Measurements from ENCODE around the gene GUSB. TPM values are rescaled to one million over a fixed set of nuclear protein-coding genes. Genes with fewer than 3 reads are reported as not detected.

The GUSB gene
- total and polyA plus RNA-seq, 2 of the 4 experiments (the other 2 are of a cell fraction): 12.9 to 47.7 TPM

DNA sequence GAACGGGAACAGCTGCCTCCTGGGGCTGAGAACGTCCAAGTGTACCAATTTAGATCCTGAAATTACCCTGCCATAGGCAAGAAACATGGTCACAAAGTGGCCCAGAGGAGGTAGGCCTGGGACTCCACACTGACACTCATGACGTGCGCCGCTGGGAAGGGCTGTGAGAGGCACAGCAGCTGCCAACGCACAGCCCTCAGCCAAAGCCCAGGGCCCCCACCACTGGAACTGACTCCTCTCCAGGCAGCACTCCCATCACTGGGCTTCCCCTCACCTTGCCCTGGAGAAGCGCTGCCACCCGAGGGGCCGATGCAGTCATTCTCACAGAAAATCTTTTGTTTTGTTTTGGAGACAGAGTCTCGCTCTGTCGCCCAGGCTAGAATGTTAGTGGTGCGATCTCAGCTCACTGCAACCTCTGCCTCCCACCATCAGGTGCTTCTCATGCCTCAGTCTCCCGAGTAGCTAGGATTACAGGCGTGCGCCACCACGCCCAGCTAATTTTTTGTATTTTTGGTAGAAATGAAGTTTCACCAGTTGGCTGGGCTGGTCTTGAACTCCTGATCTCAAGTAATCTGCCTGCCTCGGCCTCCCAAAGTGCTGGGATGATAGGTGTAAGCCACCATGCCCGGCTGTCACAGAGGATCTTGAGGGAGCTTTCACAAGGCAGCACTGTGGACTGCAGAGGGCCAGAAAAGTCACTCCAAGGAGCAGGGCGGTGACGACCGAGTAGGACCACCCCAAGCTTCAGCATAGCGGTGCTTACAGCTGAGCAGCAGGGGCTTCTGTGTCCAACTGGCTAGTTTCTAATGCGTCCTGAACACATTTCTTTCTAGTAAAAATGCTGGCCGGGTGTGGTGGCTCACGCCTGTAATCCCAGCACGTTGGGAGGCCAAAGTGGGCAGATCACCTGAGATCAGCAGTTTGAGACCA is 13.5 kb downstream of the GUSB start (continued):
- TF ChIP-seq, protein P1, sequence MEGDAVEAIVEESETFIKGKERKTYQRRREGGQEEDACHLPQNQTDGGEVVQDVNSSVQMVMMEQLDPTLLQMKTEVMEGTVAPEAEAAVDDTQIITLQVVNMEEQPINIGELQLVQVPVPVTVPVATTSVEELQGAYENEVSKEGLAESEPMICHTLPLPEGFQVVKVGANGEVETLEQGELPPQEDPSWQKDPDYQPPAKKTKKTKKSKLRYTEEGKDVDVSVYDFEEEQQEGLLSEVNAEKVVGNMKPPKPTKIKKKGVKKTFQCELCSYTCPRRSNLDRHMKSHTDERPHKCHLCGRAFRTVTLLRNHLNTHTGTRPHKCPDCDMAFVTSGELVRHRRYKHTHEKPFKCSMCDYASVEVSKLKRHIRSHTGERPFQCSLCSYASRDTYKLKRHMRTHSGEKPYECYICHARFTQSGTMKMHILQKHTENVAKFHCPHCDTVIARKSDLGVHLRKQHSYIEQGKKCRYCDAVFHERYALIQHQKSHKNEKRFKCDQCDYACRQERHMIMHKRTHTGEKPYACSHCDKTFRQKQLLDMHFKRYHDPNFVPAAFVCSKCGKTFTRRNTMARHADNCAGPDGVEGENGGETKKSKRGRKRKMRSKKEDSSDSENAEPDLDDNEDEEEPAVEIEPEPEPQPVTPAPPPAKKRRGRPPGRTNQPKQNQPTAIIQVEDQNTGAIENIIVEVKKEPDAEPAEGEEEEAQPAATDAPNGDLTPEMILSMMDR (conservative IDR thresholded peaks at IDR 0.05; ENCODE audit: low read depth, low read length): no peak

All from IMR-90 (cell line).